H1 (cell line): ENCODE measurements around the gene ANKRD50. TPM values are rescaled to one million over a fixed set of nuclear protein-coding genes. Genes with fewer than 3 reads are reported as not detected.

Source experiments
- CTCF ChIA-PET: fragments of 300-600 bp; sonication (Branson Sonifier 250); formaldehyde crosslinking; loops from one replicate; lab custom pipeline; 2021; ENCODE audit not compliant: partially characterized antibody; lab: Charles Lee
- POLR2A ChIA-PET: fragments of 300-600 bp; sonication (Branson Sonifier 250); formaldehyde crosslinking; loops from one replicate; lab custom pipeline; 2021; ENCODE audit warnings: inconsistent platforms; ENCODE audit not compliant: partially characterized antibody; lab: Charles Lee
- DNase-seq, 2 experiments: peaks; one replicate each; pipeline versions ENCODE4 v3.0.0 to v3.0.0-alpha.2; 2010 to 2022; ENCODE audit warnings: low spot score in 2 of 2, low read depth in 1 of 2, mixed read lengths in 1 of 2
- FAIRE-seq: peaks from 2 replicates; lab custom pipeline; 2011; peaks lifted over from hg19 to GRCh38; lab: Jason Lieb, UNC
- H2AFZ ChIP-seq: 2 replicates; pipeline ENCODE4 v1.8.1; 2012; ENCODE audit warnings: low read length, inconsistent platforms
- H2AK5ac ChIP-seq: 2 replicates; pipeline ENCODE4 v1.6.1; 2013; ENCODE audit warnings: low read depth, low read length
- H2BK120ac ChIP-seq: replicated peaks from 2 replicates; pipeline ENCODE3; 2013; ENCODE audit warnings: low read depth, low read length, inconsistent platforms
- H2BK12ac ChIP-seq: 2 replicates; pipeline ENCODE4 v1.6.1; 2013; ENCODE audit warnings: low read depth, low read length
- H2BK15ac ChIP-seq: 2 replicates; pipeline ENCODE4 v1.6.1; 2013; ENCODE audit warnings: low read length
- H2BK20ac ChIP-seq: 2 replicates; pipeline ENCODE4 v1.6.1; 2013; ENCODE audit warnings: low read length
- H2BK5ac ChIP-seq: 2 replicates; pipeline ENCODE4 v1.6.1; 2013; ENCODE audit warnings: low read depth, low read length
- H3K14ac ChIP-seq: 2 replicates; pipeline ENCODE4 v1.6.1; 2013; ENCODE audit warnings: inconsistent platforms; ENCODE audit not compliant: insufficient read length
- H3K18ac ChIP-seq: 2 replicates; pipeline ENCODE4 v1.6.1; 2013; ENCODE audit warnings: low read length; ENCODE audit errors: extremely low read depth
- H3K23ac ChIP-seq: 2 replicates; pipeline ENCODE4 v1.6.1; 2013; ENCODE audit warnings: inconsistent platforms; ENCODE audit not compliant: insufficient read length
- H3K23me2 ChIP-seq: 2 replicates; pipeline ENCODE4 v1.6.1; 2013; ENCODE audit warnings: low read depth, low read length
- H3K27ac ChIP-seq: 2 replicates; pipeline ENCODE4 v1.6.1; 2011; ENCODE audit warnings: low read depth, low read length, inconsistent platforms
- H3K27me3 ChIP-seq, 4 experiments: replicated peaks in 1 of 4; 1 replicate in 1 of 4; 2 replicates in 3 of 4; pipeline versions ENCODE4 v1.6.1 to v1.8.1; 2011 to 2013; ENCODE audit warnings: low read length in 3 of 4, mild to moderate bottlenecking in 3 of 4, inconsistent platforms in 2 of 4, mixed read lengths in 2 of 4, moderate library complexity in 1 of 4; ENCODE audit not compliant: control insufficient read depth in 3 of 4, insufficient read depth in 3 of 4; ENCODE audit errors: extremely low read depth in 1 of 4
- H3K36me3 ChIP-seq, 4 experiments: 2 replicates each; pipeline versions ENCODE4 v1.6.1 to v1.8.1; 2011 to 2013; ENCODE audit warnings: mild to moderate bottlenecking in 4 of 4, low read length in 3 of 4, moderate library complexity in 2 of 4, control low read depth in 1 of 4, inconsistent platforms in 1 of 4; ENCODE audit not compliant: insufficient read depth in 4 of 4, control insufficient read depth in 2 of 4
- H3K4ac ChIP-seq: replicated peaks from 2 replicates; pipeline ENCODE3; 2013; ENCODE audit warnings: low read length, low read depth, mixed read lengths, inconsistent platforms; ENCODE audit not compliant: insufficient read length
- H3K4me1 ChIP-seq, 4 experiments: replicated peaks in 1 of 4; 1 replicate in 1 of 4; 2 replicates in 3 of 4; pipeline versions ENCODE4 v1.6.1 to v1.8.1; 2011 to 2013; ENCODE audit warnings: low read length in 3 of 4, inconsistent platforms in 2 of 4, mixed read lengths in 1 of 4; ENCODE audit not compliant: insufficient read depth in 4 of 4, control insufficient read depth in 3 of 4
- H3K4me2 ChIP-seq, 2 experiments: 2 replicates each; pipeline versions ENCODE4 v1.6.1 to v1.8.1; 2011 to 2013; ENCODE audit warnings: low read depth in 2 of 2, low read length in 2 of 2, control low read depth in 1 of 2, inconsistent platforms in 1 of 2, mild to moderate bottlenecking in 1 of 2; ENCODE audit not compliant: insufficient read depth in 1 of 2
- H3K4me3 ChIP-seq, 4 experiments: fragments of 200-600, 300-600 bp in 1 of 4; sonication (generic), shearing (Covaris generic), sonication (Bioruptor Twin) in 1 of 4; 2 replicates each; pipeline versions ENCODE4 v1.5.1 to v1.8.1; 2011 to 2016; ENCODE audit warnings: low read length in 4 of 4, low read depth in 3 of 4, control low read depth in 2 of 4, inconsistent platforms in 2 of 4, mild to moderate bottlenecking in 2 of 4, mixed read lengths in 1 of 4, moderate library complexity in 1 of 4; ENCODE audit not compliant: insufficient read depth in 2 of 4; ENCODE audit errors: extremely low read depth in 1 of 4
- H3K56ac ChIP-seq: replicated peaks from 2 replicates; pipeline ENCODE3; 2013; ENCODE audit warnings: low read depth, mild to moderate bottlenecking, mixed read lengths, low read length, inconsistent platforms; ENCODE audit not compliant: insufficient read length
- H3K79me1 ChIP-seq: 2 replicates; pipeline ENCODE4 v1.6.1; 2013; ENCODE audit warnings: low read depth, low read length, control low read depth
- H3K79me2 ChIP-seq, 2 experiments: 2 replicates each; pipeline versions ENCODE4 v1.6.1 to v1.8.1; 2012 to 2013; ENCODE audit warnings: low read length in 2 of 2, mild to moderate bottlenecking in 2 of 2, inconsistent platforms in 1 of 2; ENCODE audit not compliant: insufficient read depth in 2 of 2, control insufficient read depth in 1 of 2
- H3K9ac ChIP-seq, 4 experiments: replicated peaks in 1 of 4; 1 replicate in 1 of 4; 2 replicates in 3 of 4; pipeline versions ENCODE4 v1.6.1 to v1.8.1; 2011 to 2013; ENCODE audit warnings: low read depth in 3 of 4, low read length in 3 of 4, control low read depth in 2 of 4, mild to moderate bottlenecking in 2 of 4, moderate library complexity in 2 of 4, inconsistent platforms in 1 of 4; ENCODE audit errors: extremely low read depth in 1 of 4
- H3K9me3 ChIP-seq, 2 experiments: 2 replicates each; pipeline versions ENCODE4 v1.6.1 to v1.8.1; 2012 to 2013; ENCODE audit warnings: mild to moderate bottlenecking in 2 of 2, moderate library complexity in 2 of 2, control low read depth in 1 of 2, inconsistent platforms in 1 of 2, low read depth in 1 of 2, low read length in 1 of 2, mixed read lengths in 1 of 2; ENCODE audit not compliant: insufficient read depth in 2 of 2
- H4K20me1 ChIP-seq, 2 experiments: replicated peaks in 1 of 2; 2 replicates each; pipeline versions ENCODE3 to v1.8.1; 2011 to 2013; ENCODE audit warnings: inconsistent platforms in 2 of 2, low read length in 2 of 2, mild to moderate bottlenecking in 1 of 2; ENCODE audit not compliant: insufficient read depth in 2 of 2, control insufficient read depth in 1 of 2
- H4K5ac ChIP-seq: 2 replicates; pipeline ENCODE4 v1.6.1; 2013; ENCODE audit warnings: low read length, low read depth, mixed read lengths, inconsistent platforms; ENCODE audit not compliant: insufficient read length
- H4K8ac ChIP-seq: 2 replicates; pipeline ENCODE4 v1.8.0; 2013; ENCODE audit warnings: mild to moderate bottlenecking, moderate library complexity, low read length, inconsistent platforms; ENCODE audit not compliant: insufficient read depth; ENCODE audit errors: extremely low read depth
- H4K91ac ChIP-seq: replicated peaks from 2 replicates; pipeline ENCODE3; 2013; ENCODE audit warnings: low read length, mixed read lengths, inconsistent platforms; ENCODE audit not compliant: insufficient read length
- CBX8 ChIP-seq: fragments of 300-800, 300-1000 bp; sonication (generic); IDR thresholded peaks from 2 replicates; pipeline ENCODE4 v1.7.1; 2016; ENCODE audit warnings: low read depth, low read length, borderline replicate concordance
- EZH2 ChIP-seq: fragments of 200-600 bp; sonication (generic); IDR thresholded peaks from 2 replicates; pipeline ENCODE4 v1.7.1; 2012; ENCODE audit warnings: low read depth, mild to moderate bottlenecking, moderate library complexity, low read length, inconsistent platforms; ENCODE audit not compliant: severe bottlenecking
- GTF2F1 ChIP-seq: IDR thresholded peaks from 2 replicates; pipeline ENCODE4 v1.6.1; 2012; ENCODE audit warnings: low read depth, low read length, improper control_type of control experiment, borderline replicate concordance
- RAD21 ChIP-seq, 2 experiments: IDR thresholded peaks in 1 of 2; conservative IDR thresholded peaks in 1 of 2; 2 replicates each; pipeline ENCODE4 v1.6.1; 2011; ENCODE audit warnings: low read depth in 2 of 2, low read length in 2 of 2, improper control_type of control experiment in 1 of 2, inconsistent platforms in 1 of 2, mild to moderate bottlenecking in 1 of 2, moderate library complexity in 1 of 2
- RXRA ChIP-seq: IDR thresholded peaks from 2 replicates; pipeline ENCODE4 v1.6.1; 2011; ENCODE audit warnings: low read depth, mild to moderate bottlenecking, low read length, moderate library complexity; ENCODE audit not compliant: insufficient read depth
- SIRT6 ChIP-seq: IDR thresholded peaks from one replicate; pipeline ENCODE4 v1.7.1; 2012; ENCODE audit warnings: low read length, inconsistent platforms
- WGBS, 2 experiments: shearing (Covaris generic) in 1 of 2; methylation state at CpG; one replicate each; pipeline versions ENCODE4 v1.1.6 to v1.1.7; 2013 to 2015; ENCODE audit warnings: low lambda C conversion rate in 2 of 2, mixed read lengths in 2 of 2, inconsistent platforms in 1 of 2, low coverage in 1 of 2, missing lambda C conversion rate in 1 of 2; ENCODE audit not compliant: insufficient replicate concordance in 2 of 2, insufficient coverage in 1 of 2, insufficient read length in 1 of 2; ENCODE audit errors: extremely low coverage in 1 of 2, missing lambda C conversion rate in 1 of 2; 5-methylcytosine and 5-hydroxymethylcytosine counted together
- polyA plus RNA-seq, 7 experiments: library from polyadenylated mRNA; depleted of rRNA in 3 of 7; stranded (reverse) in 5 of 7; unstranded in 2 of 7; fragments of >200 nt in 5 of 7; fragments of 200-250 nt in 2 of 7; gene quantifications; 1 replicate in 5 of 7; 2 replicates in 1 of 7; 4 replicates in 1 of 7; pipeline versions ENCODE4 v1.2.1 to v1.2.3, GENCODE V29; 2011 to 2013; ENCODE audit warnings: missing spikeins in 2 of 7, mixed read lengths in 2 of 7
- total RNA-seq: library from RNA; stranded (reverse); fragmentation: NEBNext Ultra II Directional; extraction: Animal tissue kit (Norgen Biotek cat#: 25700); gene quantifications from 2 replicates; pipeline ENCODE4 v1.2.1, GENCODE V29; 2021
- TF ChIP-seq, protein P1 (sequence below): IDR thresholded peaks from 2 replicates; pipeline ENCODE4 v1.6.1; 2012; ENCODE audit warnings: inconsistent platforms

The ANKRD50 gene
- total and polyA plus RNA-seq, 2 of the 8 experiments (the other 6 are each of a cell fraction or from before 2014, with no cell fraction given) = 8.5 to 25.0 TPM

DNA sequence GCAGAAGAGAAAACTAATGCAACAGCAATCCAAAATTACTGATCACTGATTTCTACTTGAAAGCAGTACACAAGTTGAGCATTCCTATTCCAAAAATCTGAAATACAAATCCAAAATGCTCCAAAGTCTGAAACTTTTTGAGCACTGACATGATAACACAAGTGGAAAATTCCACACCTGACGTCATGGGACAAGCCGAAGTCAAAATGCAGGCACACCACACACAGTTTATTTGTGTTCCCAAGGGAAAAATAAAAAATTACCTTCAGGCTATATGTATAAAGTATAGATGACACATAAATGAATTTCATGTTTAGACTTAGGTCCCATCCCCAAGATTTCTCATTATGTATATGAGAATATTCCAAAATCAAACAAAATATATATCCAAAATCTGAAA lies 20.7 kb downstream of the ANKRD50 start:
- no peak overlapping the region for H3K27ac ChIP-seq

More for the DNA sequence above, 20.7 kb downstream of the ANKRD50 start:
- no peak overlapping the region for H3K14ac ChIP-seq
- no peak overlapping the region for H2BK15ac ChIP-seq
- no peak for FAIRE-seq
- no peak overlapping the region for H2BK120ac ChIP-seq
- ChIA-PET CTCF (interaction anchor here (1.9 kb wide), 1 partner anchor 357 kb away, joined by 4 read pairs; no protein-coding TSS in a partner anchor), POLR2A (interaction anchor here (1.3 kb wide), 1 partner anchor 10 kb away, joined by 3 read pairs; no protein-coding TSS in a partner anchor)
- no peak overlapping the region for H4K5ac ChIP-seq
- peaks cover 0 to 7% (median 5%) of the 10 kb centered on the region in 4 experiments; a peak in 4 of 7 replicates for H3K4me1 ChIP-seq
- no peak overlapping the region for H4K91ac ChIP-seq
- no peak overlapping the region for H2BK12ac ChIP-seq
- no peak overlapping the region for H3K4ac ChIP-seq
- H3K27me3 ChIP-seq = no peaks in the 10 kb centered on the region
- WGBS, 2 experiments = 82% methylated on average over 2 of the region's 2 CpGs; no CpG with 5 or more reads in 1 of the 2 experiments
- H3K23me2 ChIP-seq = no peaks in the 10 kb centered on the region
- no peak overlapping the region for H3K56ac ChIP-seq
- no peak overlapping the region for H2AK5ac ChIP-seq
- H4K20me1 ChIP-seq = no peaks in the 10 kb centered on the region
- H3K9ac ChIP-seq = no peak overlapping the region; a peak in 1 of 7 replicates
- DNase-seq = no peak
- H3K4me2 ChIP-seq = no peak overlapping the region
- H3K79me2 ChIP-seq = peaks cover 0 to 97% of the 10 kb centered on the region in 2 experiments; a peak in 3 of 4 replicates
- H3K18ac ChIP-seq = no peak overlapping the region
- H3K79me1 ChIP-seq = no peaks in the 10 kb centered on the region; the same call in 1 of the 2 replicates
- H2BK5ac ChIP-seq = no peak overlapping the region
- H2AFZ ChIP-seq = no peak overlapping the region
- no peak overlapping the region for H4K8ac ChIP-seq
- H2BK20ac ChIP-seq = no peak overlapping the region
- H3K36me3 ChIP-seq = peaks cover 0 to 23% (median 1%) of the 10 kb centered on the region in 4 experiments; a peak in 4 of 8 replicates
- no peak overlapping the region for H3K4me3 ChIP-seq
- TF ChIP-seq CBX8 (no peak), EZH2 (no peak), SIRT6 (no peak), RAD21 (IDR thresholded peaks at IDR 0.05 in 1 of 2, conservative IDR thresholded peaks at IDR 0.05 in 1 of 2; ENCODE audit: low read depth in 2 of 2, low read length in 2 of 2) (no peak), GTF2F1 (no peak), RXRA (no peak)
- TF ChIP-seq, protein P1, sequence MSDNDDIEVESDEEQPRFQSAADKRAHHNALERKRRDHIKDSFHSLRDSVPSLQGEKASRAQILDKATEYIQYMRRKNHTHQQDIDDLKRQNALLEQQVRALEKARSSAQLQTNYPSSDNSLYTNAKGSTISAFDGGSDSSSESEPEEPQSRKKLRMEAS = no peak
- H3K23ac ChIP-seq = no peak overlapping the region
- no peaks in the 10 kb centered on the region; a peak in 2 of 4 replicates for H3K9me3 ChIP-seq
